GM13976 (cell line): Measurements from ENCODE around the gene DOK7.

Experiments
- DNase-seq: peaks from one replicate; pipeline ENCODE4 v3.0.0; 2012; ENCODE audit warnings: low spot score
- in situ Hi-C: fragments of 300-500 bp; cut with MboI; formaldehyde crosslinking; loops from one replicate; pipeline ENCODE4 v1.12.0; 2022; ENCODE audit warnings: low sequenced_read_pairs, mixed read lengths, inconsistent platforms; ENCODE audit not compliant: unreplicated experiment
- TF ChIP-seq, protein P1 (sequence below): IDR thresholded peaks from 2 replicates; pipeline ENCODE4 v1.5.1; 2012; ENCODE audit warnings: borderline replicate concordance, mild to moderate bottlenecking; ENCODE audit not compliant: insufficient read depth; ENCODE audit errors: extremely low read depth, missing control alignments, control extremely low read depth

Gene DOK7

DNA sequence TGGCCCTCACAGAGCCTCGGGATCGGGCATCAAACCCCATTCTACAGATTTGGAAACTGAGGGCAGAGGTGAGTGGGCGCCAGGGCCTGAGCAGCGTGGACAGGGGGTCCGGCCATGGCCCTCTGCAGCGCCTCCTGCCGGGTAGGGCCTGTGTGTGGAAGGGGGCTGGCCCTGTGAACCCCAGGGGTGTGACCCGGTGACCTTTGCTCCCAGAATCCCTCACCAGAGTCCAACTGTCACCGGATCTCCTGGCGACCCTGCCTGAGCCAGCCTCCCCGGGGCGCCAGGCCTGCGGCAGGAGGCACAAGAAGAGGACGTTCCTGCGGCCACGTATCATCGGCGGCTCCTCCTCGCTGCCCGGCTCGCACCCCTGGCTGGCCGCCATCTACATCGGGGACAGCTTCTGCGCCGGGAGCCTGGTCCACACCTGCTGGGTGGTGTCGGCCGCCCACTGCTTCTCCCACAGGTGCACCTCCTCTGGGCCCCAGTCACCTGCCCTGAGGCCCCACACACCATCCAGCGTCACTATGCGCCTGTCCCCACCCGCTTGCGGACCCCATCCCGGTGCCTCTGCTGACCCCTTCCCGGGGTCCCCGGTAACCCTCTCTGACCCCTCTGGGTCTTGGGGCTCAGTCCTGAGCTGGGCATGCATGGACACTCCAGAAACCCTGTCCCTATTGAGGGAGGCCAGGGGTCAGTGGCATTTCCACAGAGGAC, 17.1 kb upstream of the DOK7 start:
- in situ Hi-C loops, result no loop called here
- no peak for DNase-seq
- TF ChIP-seq, protein P1, sequence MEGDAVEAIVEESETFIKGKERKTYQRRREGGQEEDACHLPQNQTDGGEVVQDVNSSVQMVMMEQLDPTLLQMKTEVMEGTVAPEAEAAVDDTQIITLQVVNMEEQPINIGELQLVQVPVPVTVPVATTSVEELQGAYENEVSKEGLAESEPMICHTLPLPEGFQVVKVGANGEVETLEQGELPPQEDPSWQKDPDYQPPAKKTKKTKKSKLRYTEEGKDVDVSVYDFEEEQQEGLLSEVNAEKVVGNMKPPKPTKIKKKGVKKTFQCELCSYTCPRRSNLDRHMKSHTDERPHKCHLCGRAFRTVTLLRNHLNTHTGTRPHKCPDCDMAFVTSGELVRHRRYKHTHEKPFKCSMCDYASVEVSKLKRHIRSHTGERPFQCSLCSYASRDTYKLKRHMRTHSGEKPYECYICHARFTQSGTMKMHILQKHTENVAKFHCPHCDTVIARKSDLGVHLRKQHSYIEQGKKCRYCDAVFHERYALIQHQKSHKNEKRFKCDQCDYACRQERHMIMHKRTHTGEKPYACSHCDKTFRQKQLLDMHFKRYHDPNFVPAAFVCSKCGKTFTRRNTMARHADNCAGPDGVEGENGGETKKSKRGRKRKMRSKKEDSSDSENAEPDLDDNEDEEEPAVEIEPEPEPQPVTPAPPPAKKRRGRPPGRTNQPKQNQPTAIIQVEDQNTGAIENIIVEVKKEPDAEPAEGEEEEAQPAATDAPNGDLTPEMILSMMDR, result no peak

DNA sequence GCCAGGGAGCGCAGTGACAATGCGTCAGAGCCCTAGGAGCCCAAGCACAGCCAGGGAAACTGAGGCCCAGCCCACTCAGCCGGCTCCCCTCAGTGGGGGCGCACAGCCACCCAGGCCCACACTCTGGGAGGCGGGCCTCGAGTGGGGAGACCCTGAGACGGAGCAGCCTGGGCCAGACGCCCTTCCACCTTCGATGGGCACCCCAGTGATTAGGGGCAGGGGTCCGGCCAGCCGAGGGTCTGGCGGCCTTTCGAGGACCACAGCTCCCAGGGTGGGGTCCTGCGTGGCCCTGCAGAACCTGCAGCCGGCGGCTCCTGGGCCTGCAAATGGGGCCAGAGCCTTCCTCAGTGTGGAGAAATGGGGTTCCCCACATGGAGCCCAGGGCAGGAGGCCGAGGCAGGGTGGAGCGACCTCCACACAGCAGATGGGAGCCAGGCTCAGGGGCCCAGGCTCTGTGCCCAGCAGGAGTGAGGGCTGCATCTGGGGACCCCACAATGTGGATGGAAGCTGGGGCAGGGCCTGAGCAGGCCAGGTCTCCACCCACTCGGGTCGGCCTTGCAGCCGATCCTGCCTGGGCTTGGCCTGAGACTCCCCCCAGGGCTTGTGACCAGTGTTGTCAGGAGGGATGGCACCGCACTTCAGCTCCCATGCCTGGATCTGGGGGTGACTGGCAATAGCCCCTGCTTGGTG, 16.3 kb upstream of the DOK7 start:
- in situ Hi-C loops, result no loop called here
- TF ChIP-seq, protein P1, result no peak
- DNase-seq, result no peak

DNA sequence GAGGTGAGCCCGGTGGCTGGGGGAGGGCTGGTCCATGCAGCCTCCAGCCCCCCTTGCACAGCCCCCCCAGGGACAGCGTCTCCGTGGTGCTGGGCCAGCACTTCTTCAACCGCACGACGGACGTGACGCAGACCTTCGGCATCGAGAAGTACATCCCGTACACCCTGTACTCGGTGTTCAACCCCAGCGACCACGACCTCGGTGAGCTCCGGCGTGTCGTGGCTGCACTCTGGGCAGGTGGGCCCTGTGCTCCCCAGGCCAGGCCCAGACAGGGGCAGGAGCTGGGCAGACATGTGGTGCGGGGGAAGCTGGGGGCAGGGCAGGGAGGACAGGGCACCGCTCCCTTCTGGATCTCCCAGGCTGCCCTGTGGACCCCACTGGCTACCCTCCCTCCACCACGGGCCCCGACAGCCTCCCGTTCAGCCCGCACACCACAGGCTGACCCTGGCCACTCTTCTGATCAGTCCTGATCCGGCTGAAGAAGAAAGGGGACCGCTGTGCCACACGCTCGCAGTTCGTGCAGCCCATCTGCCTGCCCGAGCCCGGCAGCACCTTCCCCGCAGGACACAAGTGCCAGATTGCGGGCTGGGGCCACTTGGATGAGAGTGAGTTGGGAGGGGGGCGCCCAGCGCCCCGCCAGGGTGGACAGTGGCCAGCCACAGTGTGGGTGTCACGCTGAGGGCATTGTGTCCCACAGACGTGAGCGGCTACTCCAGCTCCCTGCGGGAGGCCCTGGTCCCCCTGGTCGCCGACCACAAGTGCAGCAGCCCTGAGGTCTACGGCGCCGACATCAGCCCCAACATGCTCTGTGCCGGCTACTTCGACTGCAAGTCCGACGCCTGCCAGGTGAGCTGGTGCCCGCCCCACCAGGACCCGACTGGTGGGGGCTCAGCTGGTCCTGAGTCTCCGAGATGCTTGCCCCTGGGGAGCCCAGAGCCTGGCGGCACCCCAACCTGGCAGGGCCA, 15.4 kb upstream of the DOK7 start:
- TF ChIP-seq, protein P1, result no peak
- DNase-seq, result no peak
- in situ Hi-C loops, result no loop called here

DNA sequence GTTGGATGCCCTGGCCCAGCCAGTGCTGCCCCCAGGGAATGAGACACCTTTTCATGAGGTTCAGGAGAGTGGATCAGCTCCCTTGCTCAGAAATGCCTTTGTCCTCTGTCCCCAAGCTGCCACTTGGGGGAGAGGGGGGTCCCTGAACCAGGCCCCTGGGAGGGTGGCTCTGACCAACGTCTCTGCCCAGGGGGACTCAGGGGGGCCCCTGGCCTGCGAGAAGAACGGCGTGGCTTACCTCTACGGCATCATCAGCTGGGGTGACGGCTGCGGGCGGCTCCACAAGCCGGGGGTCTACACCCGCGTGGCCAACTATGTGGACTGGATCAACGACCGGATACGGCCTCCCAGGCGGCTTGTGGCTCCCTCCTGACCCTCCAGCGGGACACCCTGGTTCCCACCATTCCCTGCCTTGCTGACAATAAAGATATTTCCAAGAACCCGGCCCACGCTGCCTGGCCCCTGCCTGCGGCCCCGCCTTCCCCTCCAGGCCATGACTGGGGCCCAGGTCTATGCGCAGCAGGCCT, 14.0 kb upstream of the DOK7 start:
- in situ Hi-C loops, result no loop called here
- DNase-seq, result no peak
- TF ChIP-seq, protein P1, result no peak

DNA sequence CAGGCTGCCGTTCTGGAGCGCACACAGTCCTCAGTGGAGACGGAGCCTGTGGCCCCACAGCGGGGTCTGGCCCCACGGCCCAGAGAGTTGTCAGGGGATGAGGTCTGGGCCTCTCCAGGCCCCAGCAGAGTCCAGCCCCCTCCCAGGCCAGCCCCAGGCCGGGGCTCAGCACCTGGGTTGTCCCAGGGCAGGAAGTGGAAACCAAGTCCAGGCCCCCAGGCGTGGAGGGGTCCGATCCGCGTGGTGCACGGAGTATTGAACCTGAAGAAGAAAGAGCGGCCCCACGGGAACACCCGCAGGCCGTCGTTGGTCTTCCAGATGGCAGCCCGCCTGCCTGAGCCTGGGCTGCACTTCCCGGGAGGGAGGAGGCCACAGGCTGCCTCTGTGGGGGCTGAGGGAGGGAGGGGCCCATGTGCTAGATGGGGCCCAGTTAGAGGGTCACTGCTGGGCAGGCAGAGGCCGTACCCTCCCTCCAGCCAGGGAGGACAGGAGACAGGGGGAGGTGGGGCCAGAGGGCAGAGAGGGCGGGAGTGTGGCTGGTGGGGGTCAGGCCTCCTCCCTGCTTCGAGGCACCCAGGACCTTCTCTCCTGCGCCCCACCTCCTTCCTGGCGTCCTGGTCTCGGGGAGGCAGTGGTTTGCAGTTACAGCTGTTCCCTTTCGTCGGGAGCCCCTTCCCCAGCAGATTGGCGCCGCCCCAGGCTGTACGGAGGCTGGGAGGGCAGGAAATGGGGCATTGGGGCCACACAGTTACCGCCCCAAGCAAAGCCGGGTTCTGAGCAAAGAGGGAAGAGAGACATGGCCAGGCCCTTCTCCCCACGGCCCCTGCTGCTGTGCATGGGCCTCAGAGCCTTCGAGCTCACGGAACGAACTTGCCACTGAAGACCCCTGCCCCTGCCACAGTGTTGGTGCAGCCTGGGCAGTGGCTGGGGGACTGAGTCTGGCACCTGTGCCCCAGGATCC, 13.3 kb upstream of the DOK7 start:
- TF ChIP-seq, protein P1, result no peak
- in situ Hi-C loops, result loop anchor here (5.0 kb wide), 1 partner anchor 98 kb away; no protein-coding TSS in a partner anchor
- DNase-seq, result no peak

DNA sequence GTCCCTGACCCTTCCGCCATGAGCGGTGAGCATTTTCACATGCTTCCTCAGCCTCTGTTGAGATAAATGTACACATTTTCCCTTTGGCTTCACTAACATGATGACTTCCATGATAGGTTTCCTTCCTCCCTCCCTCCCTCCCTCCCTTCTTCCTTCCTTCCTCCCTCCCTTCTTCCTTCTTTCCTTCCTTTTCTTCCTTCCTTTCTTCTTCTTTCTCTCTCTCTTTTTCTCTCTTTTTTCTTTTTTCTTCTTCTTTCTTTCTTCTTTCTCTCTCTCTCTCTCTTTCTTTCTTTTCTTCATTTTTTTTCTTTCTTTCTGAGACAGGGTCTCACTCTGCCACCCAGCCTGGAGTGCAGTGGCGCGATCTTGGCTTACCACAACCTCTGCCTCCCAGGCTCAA, 12.5 kb upstream of the DOK7 start:
- no peak for DNase-seq
- in situ Hi-C loops, result loop anchor here (5.0 kb wide), 1 partner anchor 98 kb away; no protein-coding TSS in a partner anchor
- TF ChIP-seq, protein P1, result no peak
